Measurements from ENCODE around the gene NOSTRIN.

Gene NOSTRIN

DNA sequence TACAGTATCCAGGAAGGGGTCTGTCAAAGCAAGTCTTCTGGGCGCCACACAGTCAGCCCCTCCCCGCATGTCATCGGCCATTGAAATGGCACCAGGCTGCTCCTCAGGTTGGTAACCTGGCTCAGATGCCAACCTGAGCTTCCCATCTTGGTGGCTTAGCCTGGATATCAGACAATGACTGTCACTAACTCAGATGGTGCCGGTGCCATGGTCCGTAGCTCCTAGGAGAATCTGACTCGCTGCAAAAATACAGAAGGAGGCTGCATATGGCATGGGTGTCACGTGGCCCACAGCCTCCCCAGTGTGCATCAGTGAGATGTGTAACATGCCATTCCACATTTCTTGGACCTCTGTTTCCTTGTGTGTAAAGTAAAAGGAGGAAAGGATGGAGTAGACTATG lies 3.2 kb downstream of the NOSTRIN start:
- Histone ChIP-seq H3K9me3 (ENCODE audit: insufficient read depth, low read depth, low read length) (no peaks in the 10 kb centered on the region), H3K4me3 (ENCODE audit: low read depth, low read length) (no peak overlapping the region), H2BK5ac (ENCODE audit: low read depth, low read length, poor library complexity) (no peak overlapping the region), H4K12ac (ENCODE audit: low read depth, low read length) (no peak overlapping the region), H3K79me2 (ENCODE audit: control insufficient read depth, insufficient read depth, low read length, poor library complexity) (no peaks in the 10 kb centered on the region), H3K4ac (ENCODE audit: low read depth, low read length) (no peak overlapping the region), H3K4me2 (ENCODE audit: low read length) (no peak overlapping the region), H2AK5ac (ENCODE audit: low read length) (no peak overlapping the region), H2BK120ac (ENCODE audit: insufficient read depth, low read length, poor library complexity) (no peak overlapping the region), H2BK12ac (ENCODE audit: low read length) (no peak overlapping the region), H3K27ac (ENCODE audit: low read depth, low read length) (no peak overlapping the region), H4K91ac (ENCODE audit: low read depth, low read length) (no peak overlapping the region), H3K36me3 (ENCODE audit: control insufficient read depth in 1 of 2, insufficient read depth in 2 of 2, low read length in 2 of 2) (no peaks in the 10 kb centered on the region), H3K9ac (ENCODE audit: low read length) (no peak overlapping the region), H2AFZ (ENCODE audit: insufficient read depth, low read length, poor library complexity) (no peak overlapping the region), H3K79me1 (ENCODE audit: low read length) (no peaks in the 10 kb centered on the region), H3K4me1 (ENCODE audit: control insufficient read depth in 1 of 2, insufficient read depth in 2 of 2, low read length in 2 of 2) (peaks cover 12 to 13% of the 10 kb centered on the region in 2 experiments), H3K27me3 (ENCODE audit: insufficient read depth, low read length) (no peaks in the 10 kb centered on the region), H4K8ac (ENCODE audit: low read depth, low read length) (no peak overlapping the region), H3K18ac (ENCODE audit: low read length) (no peak overlapping the region), H3K23ac (ENCODE audit: low read length) (no peak overlapping the region), H3K14ac (ENCODE audit: low read length) (no peak overlapping the region)
- DNase-seq = no peak
- no CpG with 5 or more reads among the region's 7 CpGs for WGBS (ENCODE audit: extremely low coverage, insufficient coverage, insufficient read length)

DNA sequence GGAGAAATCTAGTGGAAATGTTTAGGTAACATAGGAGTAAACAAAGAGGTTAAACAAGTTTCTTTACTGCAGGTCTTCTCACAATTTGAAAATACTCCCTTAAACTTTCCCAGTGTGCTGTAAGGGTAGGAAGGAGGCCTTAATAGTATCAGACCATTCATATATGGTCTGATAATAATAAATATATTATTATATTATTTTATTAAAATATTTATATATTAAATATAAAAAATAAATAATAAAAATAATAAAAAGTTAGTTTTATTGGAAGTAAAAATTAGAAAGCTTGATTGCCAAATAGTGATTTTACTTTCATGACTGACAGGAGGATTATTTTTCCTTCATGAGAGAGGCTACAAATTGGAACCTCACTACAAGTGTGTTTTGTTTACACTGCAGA lies 7.1 kb downstream of the NOSTRIN start:
- H3K27me3 ChIP-seq (ENCODE audit: insufficient read depth, low read length) = no peaks in the 10 kb centered on the region
- no peak overlapping the region for H3K18ac ChIP-seq (ENCODE audit: low read length)
- no peak overlapping the region for H2BK5ac ChIP-seq (ENCODE audit: low read depth, low read length, poor library complexity)
- no peak overlapping the region for H2AFZ ChIP-seq (ENCODE audit: insufficient read depth, low read length, poor library complexity)
- H3K36me3 ChIP-seq (ENCODE audit: control insufficient read depth in 1 of 2, insufficient read depth in 2 of 2, low read length in 2 of 2) = no peaks in the 10 kb centered on the region
- peaks cover 1% of the 10 kb centered on the region for H3K79me1 ChIP-seq (ENCODE audit: low read length)
- no peak overlapping the region for H3K4me3 ChIP-seq (ENCODE audit: low read depth, low read length)
- no peak overlapping the region for H2BK120ac ChIP-seq (ENCODE audit: insufficient read depth, low read length, poor library complexity)
- peaks cover under 1 to 2% of the 10 kb centered on the region in 2 experiments for H3K4me1 ChIP-seq (ENCODE audit: control insufficient read depth in 1 of 2, insufficient read depth in 2 of 2, low read length in 2 of 2)
- no peak overlapping the region for H3K4me2 ChIP-seq (ENCODE audit: low read length)
- H4K91ac ChIP-seq (ENCODE audit: low read depth, low read length) = no peak overlapping the region
- H3K27ac ChIP-seq (ENCODE audit: low read depth, low read length) = no peak overlapping the region
- no peak for DNase-seq
- no peak overlapping the region for H3K4ac ChIP-seq (ENCODE audit: low read depth, low read length)
- no peak overlapping the region for H3K23ac ChIP-seq (ENCODE audit: low read length)
- H4K8ac ChIP-seq (ENCODE audit: low read depth, low read length) = no peak overlapping the region
- H3K79me2 ChIP-seq (ENCODE audit: control insufficient read depth, insufficient read depth, low read length, poor library complexity) = no peaks in the 10 kb centered on the region
- no peak overlapping the region for H2AK5ac ChIP-seq (ENCODE audit: low read length)
- H4K12ac ChIP-seq (ENCODE audit: low read depth, low read length) = no peak overlapping the region
- H2BK12ac ChIP-seq (ENCODE audit: low read length) = no peak overlapping the region
- H3K14ac ChIP-seq (ENCODE audit: low read length) = no peak overlapping the region
- H3K9me3 ChIP-seq (ENCODE audit: insufficient read depth, low read depth, low read length) = no peaks in the 10 kb centered on the region
- H3K9ac ChIP-seq (ENCODE audit: low read length) = no peak overlapping the region

GRCh38 chr2:168810235-168810634 lies 7.8 kb downstream of the NOSTRIN start:
- Histone ChIP-seq H3K27ac (ENCODE audit: low read depth, low read length) (no peak overlapping the region), H2AFZ (ENCODE audit: insufficient read depth, low read length, poor library complexity) (no peak overlapping the region), H3K79me1 (ENCODE audit: low read length) (peaks cover 2% of the 10 kb centered on the region), H2BK5ac (ENCODE audit: low read depth, low read length, poor library complexity) (no peak overlapping the region), H3K27me3 (ENCODE audit: insufficient read depth, low read length) (no peaks in the 10 kb centered on the region), H4K91ac (ENCODE audit: low read depth, low read length) (no peak overlapping the region), H2AK5ac (ENCODE audit: low read length) (no peak overlapping the region), H3K4me1 (ENCODE audit: control insufficient read depth in 1 of 2, insufficient read depth in 2 of 2, low read length in 2 of 2) (peaks cover 2% of the 10 kb centered on the region in 2 experiments), H3K4me2 (ENCODE audit: low read length) (no peak overlapping the region), H3K14ac (ENCODE audit: low read length) (no peak overlapping the region), H3K4me3 (ENCODE audit: low read depth, low read length) (no peak overlapping the region), H4K8ac (ENCODE audit: low read depth, low read length) (no peak overlapping the region), H3K9ac (ENCODE audit: low read length) (no peak overlapping the region), H3K9me3 (ENCODE audit: insufficient read depth, low read depth, low read length) (no peaks in the 10 kb centered on the region), H3K79me2 (ENCODE audit: control insufficient read depth, insufficient read depth, low read length, poor library complexity) (no peaks in the 10 kb centered on the region), H2BK120ac (ENCODE audit: insufficient read depth, low read length, poor library complexity) (no peak overlapping the region), H2BK12ac (ENCODE audit: low read length) (no peak overlapping the region), H3K4ac (ENCODE audit: low read depth, low read length) (no peak overlapping the region), H3K23ac (ENCODE audit: low read length) (no peak overlapping the region), H3K36me3 (ENCODE audit: control insufficient read depth in 1 of 2, insufficient read depth in 2 of 2, low read length in 2 of 2) (no peaks in the 10 kb centered on the region), H4K12ac (ENCODE audit: low read depth, low read length) (no peak overlapping the region), H3K18ac (ENCODE audit: low read length) (no peak overlapping the region)
- DNase-seq = no peak
- WGBS (ENCODE audit: extremely low coverage, insufficient coverage, insufficient read length) = no CpG with 5 or more reads among the region's 2 CpGs

- Histone ChIP-seq H3K36me3 (ENCODE audit: control insufficient read depth in 1 of 2, insufficient read depth in 2 of 2, low read length in 2 of 2) (no peaks in the 10 kb centered on the region), H3K27me3 (ENCODE audit: insufficient read depth, low read length) (no peaks in the 10 kb centered on the region), H3K4ac (ENCODE audit: low read depth, low read length) (no peak overlapping the region), H3K4me1 (ENCODE audit: control insufficient read depth in 1 of 2, insufficient read depth in 2 of 2, low read length in 2 of 2) (peaks cover 10 to 12% of the 10 kb centered on the region in 2 experiments), H3K79me2 (ENCODE audit: control insufficient read depth, insufficient read depth, low read length, poor library complexity) (no peaks in the 10 kb centered on the region), H2AK5ac (ENCODE audit: low read length) (no peak overlapping the region), H4K12ac (ENCODE audit: low read depth, low read length) (no peak overlapping the region), H3K23ac (ENCODE audit: low read length) (no peak overlapping the region), H4K91ac (ENCODE audit: low read depth, low read length) (no peak overlapping the region), H2AFZ (ENCODE audit: insufficient read depth, low read length, poor library complexity) (no peak overlapping the region), H3K27ac (ENCODE audit: low read depth, low read length) (no peak overlapping the region), H3K79me1 (ENCODE audit: low read length) (peaks cover 7% of the 10 kb centered on the region), H2BK120ac (ENCODE audit: insufficient read depth, low read length, poor library complexity) (no peak overlapping the region), H3K4me2 (ENCODE audit: low read length) (no peak overlapping the region), H3K18ac (ENCODE audit: low read length) (no peak overlapping the region), H3K14ac (ENCODE audit: low read length) (no peak overlapping the region), H3K4me3 (ENCODE audit: low read depth, low read length) (no peak overlapping the region), H2BK12ac (ENCODE audit: low read length) (no peak overlapping the region), H3K9me3 (ENCODE audit: insufficient read depth, low read depth, low read length) (no peaks in the 10 kb centered on the region), H2BK5ac (ENCODE audit: low read depth, low read length, poor library complexity) (no peak overlapping the region), H3K9ac (ENCODE audit: low read length) (no peak overlapping the region), H4K8ac (ENCODE audit: low read depth, low read length) (no peak overlapping the region)
- WGBS (ENCODE audit: extremely low coverage, insufficient coverage, insufficient read length) = no CpG with 5 or more reads among the region's 3 CpGs
- no peak for DNase-seq
These were observed 9.3 kb downstream of the NOSTRIN start for GRCh38 chr2:168811696-168812095.

All from trophoblast cell (in vitro differentiated cells and primary cell).